Measurements from ENCODE around the gene SNTA1. TPM values are rescaled to one million over a fixed set of nuclear protein-coding genes. Genes with fewer than 3 reads are reported as not detected.

Gene SNTA1
- total RNA-seq, 4 donors from 2014 or later: 6.3 to 27.3 (median 14.0) TPM

DNA sequence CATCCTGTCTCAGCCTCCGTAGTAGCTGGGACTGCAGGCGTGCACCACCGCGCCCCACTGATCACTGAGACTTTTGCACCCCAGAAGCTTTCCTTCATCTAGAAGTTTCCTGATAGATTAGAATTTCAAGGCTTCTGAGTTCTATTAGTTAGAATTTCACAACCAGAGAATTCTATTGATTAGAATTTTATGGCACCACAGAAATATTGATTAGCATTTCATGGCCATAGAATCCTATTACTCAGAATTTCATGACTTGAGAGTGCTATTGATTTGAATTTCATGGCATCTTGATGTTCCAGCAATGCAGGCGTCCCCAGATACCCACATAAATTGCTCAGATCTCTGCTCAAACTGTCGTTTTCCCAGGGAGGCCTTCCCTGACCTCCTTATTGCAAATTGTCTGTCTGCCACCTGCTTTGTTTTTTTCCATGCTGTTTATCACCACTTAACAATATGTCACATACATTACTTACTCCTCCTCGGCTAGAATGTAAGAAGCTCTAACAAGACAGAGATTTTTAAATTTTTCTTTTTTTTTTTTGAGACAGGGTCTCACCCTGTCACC is 29.4 kb upstream of the SNTA1 start:
- 85 to 94% methylated on average over 7 of the region's 7 CpGs for WGBS, 2 donors
- DNase-seq: no peak
- Histone ChIP-seq H3K27me3 (peaks cover 0 to 8% (median 0%) of the 10 kb centered on the region in 4 donors), H3K27ac (no peak overlapping the region), H3K36me3 (no peaks in the 10 kb centered on the region), H3K4me1 (peaks cover 0 to 13% (median 0%) of the 10 kb centered on the region in 3 donors), H3K4me3 (no peak overlapping the region), H3K9me3 (no peaks in the 10 kb centered on the region)
- TF ChIP-seq, protein P1, sequence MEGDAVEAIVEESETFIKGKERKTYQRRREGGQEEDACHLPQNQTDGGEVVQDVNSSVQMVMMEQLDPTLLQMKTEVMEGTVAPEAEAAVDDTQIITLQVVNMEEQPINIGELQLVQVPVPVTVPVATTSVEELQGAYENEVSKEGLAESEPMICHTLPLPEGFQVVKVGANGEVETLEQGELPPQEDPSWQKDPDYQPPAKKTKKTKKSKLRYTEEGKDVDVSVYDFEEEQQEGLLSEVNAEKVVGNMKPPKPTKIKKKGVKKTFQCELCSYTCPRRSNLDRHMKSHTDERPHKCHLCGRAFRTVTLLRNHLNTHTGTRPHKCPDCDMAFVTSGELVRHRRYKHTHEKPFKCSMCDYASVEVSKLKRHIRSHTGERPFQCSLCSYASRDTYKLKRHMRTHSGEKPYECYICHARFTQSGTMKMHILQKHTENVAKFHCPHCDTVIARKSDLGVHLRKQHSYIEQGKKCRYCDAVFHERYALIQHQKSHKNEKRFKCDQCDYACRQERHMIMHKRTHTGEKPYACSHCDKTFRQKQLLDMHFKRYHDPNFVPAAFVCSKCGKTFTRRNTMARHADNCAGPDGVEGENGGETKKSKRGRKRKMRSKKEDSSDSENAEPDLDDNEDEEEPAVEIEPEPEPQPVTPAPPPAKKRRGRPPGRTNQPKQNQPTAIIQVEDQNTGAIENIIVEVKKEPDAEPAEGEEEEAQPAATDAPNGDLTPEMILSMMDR (IDR thresholded peaks at IDR 0.05): no peak
- TF ChIP-seq POLR2A (IDR thresholded peaks at IDR 0.05): no peak
- intact Hi-C loops (cut with DNase I): no loop called here

DNA sequence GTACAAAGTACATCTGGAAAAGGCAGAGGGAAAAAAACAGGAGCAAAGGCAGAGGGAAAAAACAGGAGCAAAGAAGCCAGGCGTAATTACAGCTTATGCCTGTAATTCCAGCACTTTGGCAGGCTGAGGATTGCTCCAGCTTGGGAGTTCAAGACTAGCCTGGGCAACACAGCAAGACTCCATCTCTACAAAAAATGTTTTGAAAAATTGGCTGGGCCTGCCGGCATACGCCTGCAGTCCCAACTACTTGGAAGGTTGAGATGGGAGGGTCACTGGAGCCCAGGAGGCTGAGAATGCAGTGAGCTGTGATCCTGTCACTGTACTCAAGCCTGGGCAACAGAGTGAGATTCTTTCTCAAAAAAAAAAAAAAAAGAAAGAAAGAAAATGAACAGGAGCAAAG is 27.3 kb upstream of the SNTA1 start:
- Histone ChIP-seq H3K36me3 (no peaks in the 10 kb centered on the region), H3K9me3 (no peaks in the 10 kb centered on the region), H3K27ac (no peak overlapping the region), H3K4me1 (no peaks in the 10 kb centered on the region), H3K4me3 (no peak overlapping the region), H3K27me3 (peaks cover 0 to 6% (median 0%) of the 10 kb centered on the region in 4 donors)
- 66 to 76% methylated on average over 3 of the region's 3 CpGs for WGBS, 2 donors
- DNase-seq: no peak
- intact Hi-C loops (cut with DNase I): no loop called here
- TF ChIP-seq, protein P1 (IDR thresholded peaks at IDR 0.05): no peak
- no peak for TF ChIP-seq POLR2A (IDR thresholded peaks at IDR 0.05)

DNA sequence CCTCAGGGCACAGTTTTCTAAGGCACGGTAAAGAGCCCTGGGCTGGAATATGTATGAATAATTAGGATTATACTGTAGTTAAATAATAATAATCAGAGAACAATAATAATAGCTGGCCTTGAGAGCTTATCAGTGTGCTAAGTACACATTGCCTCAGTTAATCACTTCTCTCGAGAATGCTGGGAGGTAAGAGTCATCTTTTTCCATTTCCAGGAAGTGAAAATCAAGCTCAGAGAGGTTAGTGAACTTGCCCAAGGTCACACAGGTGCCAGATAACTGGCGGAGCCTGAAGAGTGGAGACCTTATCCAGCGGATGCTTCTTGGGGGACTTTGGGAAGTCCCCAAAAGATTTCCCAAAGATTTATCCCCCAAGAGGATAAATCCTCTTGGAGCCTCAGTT is 26.9 kb upstream of the SNTA1 start:
- H3K36me3 ChIP-seq: no peaks in the 10 kb centered on the region
- WGBS, 2 donors: 64 to 69% methylated on average over 4 of the region's 4 CpGs
- H3K27me3 ChIP-seq: peaks cover 0 to 1% (median 0%) of the 10 kb centered on the region in 4 donors
- H3K4me3 ChIP-seq: no peak overlapping the region
- H3K27ac ChIP-seq: no peak overlapping the region
- DNase-seq: no peak
- intact Hi-C loops (cut with DNase I): no loop called here
- no peaks in the 10 kb centered on the region for H3K4me1 ChIP-seq
- TF ChIP-seq, protein P1 (IDR thresholded peaks at IDR 0.05): no peak
- TF ChIP-seq POLR2A (IDR thresholded peaks at IDR 0.05): no peak
- H3K9me3 ChIP-seq: no peaks in the 10 kb centered on the region

DNA sequence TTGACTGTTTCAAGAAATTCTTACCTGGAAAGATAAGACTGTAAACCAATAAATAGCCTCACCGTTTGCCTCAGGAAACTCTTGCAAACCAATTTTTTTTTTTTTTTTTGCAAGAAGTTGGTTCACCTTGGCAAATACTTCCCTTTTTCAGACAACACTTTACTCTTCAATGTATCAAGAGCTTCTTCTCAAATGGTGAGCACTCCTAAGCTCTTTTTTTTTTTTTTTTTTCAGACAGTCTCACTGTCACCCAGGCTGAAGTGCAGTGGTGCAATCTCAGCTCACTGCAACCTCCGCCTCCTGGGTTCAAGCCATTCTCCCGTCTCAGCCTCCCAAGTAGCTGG is 22.7 kb upstream of the SNTA1 start:
- 46 to 78% methylated on average over 1 to 2 of the region's 3 CpGs for WGBS, 2 donors

More for the DNA sequence above, 22.7 kb upstream of the SNTA1 start:
- H3K4me1 ChIP-seq: no peaks in the 10 kb centered on the region
- no peaks in the 10 kb centered on the region for H3K9me3 ChIP-seq
- H3K27me3 ChIP-seq: no peaks in the 10 kb centered on the region
- DNase-seq: no peak
- intact Hi-C loops (cut with DNase I): loop anchor here (10.0 kb wide), 1 partner anchor 269 kb away; the partner anchor contains the start of gene ZNF341
- no peaks in the 10 kb centered on the region for H3K36me3 ChIP-seq
- H3K27ac ChIP-seq: no peak overlapping the region
- TF ChIP-seq, protein P1 (IDR thresholded peaks at IDR 0.05): no peak
- no peak for TF ChIP-seq POLR2A (IDR thresholded peaks at IDR 0.05)
- H3K4me3 ChIP-seq: no peak overlapping the region

Measured in esophagus squamous epithelium (tissue), 5 donors.